ENCODE data around the gene SGCE.

Gene SGCE

GRCh38 chr7:94602181-94602580, 53.8 kb downstream of the SGCE start:
- Histone ChIP-seq H3K27ac (no peak overlapping the region), H3K27me3 (ENCODE audit: insufficient read depth, low read depth, severe bottlenecking) (no peaks in the 10 kb centered on the region), H3K36me3 (peaks cover 14% of the 10 kb centered on the region), H3K4me3 (ENCODE audit: low read depth, low read length) (no peak overlapping the region), H3K9me3 (ENCODE audit: severe bottlenecking) (no peaks in the 10 kb centered on the region)
- TF ChIP-seq, protein P1, sequence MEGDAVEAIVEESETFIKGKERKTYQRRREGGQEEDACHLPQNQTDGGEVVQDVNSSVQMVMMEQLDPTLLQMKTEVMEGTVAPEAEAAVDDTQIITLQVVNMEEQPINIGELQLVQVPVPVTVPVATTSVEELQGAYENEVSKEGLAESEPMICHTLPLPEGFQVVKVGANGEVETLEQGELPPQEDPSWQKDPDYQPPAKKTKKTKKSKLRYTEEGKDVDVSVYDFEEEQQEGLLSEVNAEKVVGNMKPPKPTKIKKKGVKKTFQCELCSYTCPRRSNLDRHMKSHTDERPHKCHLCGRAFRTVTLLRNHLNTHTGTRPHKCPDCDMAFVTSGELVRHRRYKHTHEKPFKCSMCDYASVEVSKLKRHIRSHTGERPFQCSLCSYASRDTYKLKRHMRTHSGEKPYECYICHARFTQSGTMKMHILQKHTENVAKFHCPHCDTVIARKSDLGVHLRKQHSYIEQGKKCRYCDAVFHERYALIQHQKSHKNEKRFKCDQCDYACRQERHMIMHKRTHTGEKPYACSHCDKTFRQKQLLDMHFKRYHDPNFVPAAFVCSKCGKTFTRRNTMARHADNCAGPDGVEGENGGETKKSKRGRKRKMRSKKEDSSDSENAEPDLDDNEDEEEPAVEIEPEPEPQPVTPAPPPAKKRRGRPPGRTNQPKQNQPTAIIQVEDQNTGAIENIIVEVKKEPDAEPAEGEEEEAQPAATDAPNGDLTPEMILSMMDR (IDR thresholded peaks at IDR 0.05; ENCODE audit: low read depth, low read length) = no peak
- DNase-seq = no peak

DNA sequence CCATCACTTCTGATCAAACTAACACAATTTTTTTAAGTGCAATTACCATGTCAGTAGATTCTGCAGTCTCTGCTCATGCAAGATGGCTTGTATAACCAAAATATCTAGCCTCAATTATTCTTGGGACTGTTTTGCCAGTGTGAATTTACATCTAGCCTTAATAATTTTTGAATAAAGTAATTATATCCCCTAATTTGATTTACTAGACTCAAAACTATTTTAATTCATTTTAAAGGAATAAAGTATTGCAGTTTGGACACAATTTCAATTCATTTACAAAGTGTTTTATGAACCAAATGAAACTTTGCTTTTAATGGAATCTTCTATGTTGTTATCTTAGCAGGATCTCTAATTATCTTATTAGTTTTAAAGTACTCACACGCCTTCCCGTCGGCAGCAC, 55.7 kb downstream of the SGCE start:
- H3K4me3 ChIP-seq (ENCODE audit: low read depth, low read length) = no peak overlapping the region
- no peak for DNase-seq
- no peak overlapping the region for H3K27ac ChIP-seq
- H3K9me3 ChIP-seq (ENCODE audit: severe bottlenecking) = no peaks in the 10 kb centered on the region
- no peaks in the 10 kb centered on the region for H3K27me3 ChIP-seq (ENCODE audit: insufficient read depth, low read depth, severe bottlenecking)
- peaks cover 16% of the 10 kb centered on the region for H3K36me3 ChIP-seq
- TF ChIP-seq, protein P1 (IDR thresholded peaks at IDR 0.05; ENCODE audit: low read depth, low read length) = no peak

DNA sequence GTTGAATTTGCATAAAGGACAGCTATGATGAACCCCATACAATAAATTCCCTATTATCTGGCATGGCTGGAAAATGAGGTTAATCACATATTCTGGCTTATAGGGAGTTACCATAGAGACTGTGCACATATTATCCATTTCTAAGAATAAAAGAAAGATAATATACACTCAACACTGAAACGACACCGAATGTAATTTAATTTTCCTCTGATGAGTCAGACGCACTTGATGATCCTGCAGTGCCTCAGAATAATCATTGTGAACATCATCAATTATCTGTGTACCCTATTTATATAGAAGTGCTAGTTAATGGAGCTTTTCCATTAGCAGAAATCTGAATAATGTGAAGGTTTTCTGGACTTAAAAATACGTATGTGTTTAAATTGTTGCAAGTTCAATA, 60.2 kb downstream of the SGCE start:
- Histone ChIP-seq H3K36me3 (peaks cover 21% of the 10 kb centered on the region), H3K9me3 (ENCODE audit: severe bottlenecking) (no peaks in the 10 kb centered on the region), H3K27me3 (ENCODE audit: insufficient read depth, low read depth, severe bottlenecking) (no peaks in the 10 kb centered on the region), H3K4me3 (ENCODE audit: low read depth, low read length) (no peak overlapping the region), H3K27ac (no peak overlapping the region)
- TF ChIP-seq, protein P1 (IDR thresholded peaks at IDR 0.05; ENCODE audit: low read depth, low read length) = no peak
- no peak for DNase-seq

DNA sequence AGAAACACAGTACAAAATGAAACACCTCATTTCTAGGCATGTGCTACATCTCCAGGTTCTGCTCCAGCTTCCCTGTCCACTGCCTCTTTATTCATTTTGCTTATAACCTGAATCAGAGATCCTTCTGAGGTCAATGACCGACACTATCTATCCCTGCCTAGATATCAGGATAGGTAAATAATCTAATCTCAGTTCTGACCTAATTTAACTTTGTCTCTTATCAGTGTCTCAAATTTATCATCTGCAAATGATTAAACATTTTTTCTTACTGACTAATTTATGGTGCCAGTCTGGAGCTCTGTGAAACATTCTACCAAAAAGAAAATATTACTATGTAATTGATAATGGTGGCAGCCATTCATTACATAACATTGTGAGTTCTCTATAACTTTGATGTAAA, 61.1 kb downstream of the SGCE start:
- no peaks in the 10 kb centered on the region for H3K27me3 ChIP-seq (ENCODE audit: insufficient read depth, low read depth, severe bottlenecking)
- H3K27ac ChIP-seq = no peak overlapping the region
- H3K4me3 ChIP-seq (ENCODE audit: low read depth, low read length) = no peak overlapping the region
- no peaks in the 10 kb centered on the region for H3K9me3 ChIP-seq (ENCODE audit: severe bottlenecking)
- peaks cover 15% of the 10 kb centered on the region for H3K36me3 ChIP-seq
- DNase-seq = no peak
- TF ChIP-seq, protein P1 (IDR thresholded peaks at IDR 0.05; ENCODE audit: low read depth, low read length) = no peak

DNA sequence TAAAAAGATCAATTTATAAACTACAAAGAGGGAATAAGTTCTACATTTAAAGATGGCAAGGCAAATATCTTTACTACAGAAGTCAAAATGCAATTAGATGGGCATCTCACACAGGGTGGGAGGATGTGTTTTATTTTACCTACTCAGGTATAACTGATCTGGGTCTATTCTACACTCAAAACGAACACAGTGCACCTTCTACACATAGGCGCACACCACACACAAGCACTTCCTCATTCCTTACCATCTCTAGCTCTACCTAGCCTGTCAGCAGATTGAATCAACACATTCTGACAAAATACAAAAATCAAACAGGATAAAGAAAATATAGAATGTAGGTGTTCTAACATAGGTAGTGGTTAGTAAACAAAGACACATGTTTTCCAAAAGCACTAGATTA, 64.8 kb downstream of the SGCE start:
- Histone ChIP-seq H3K36me3 (peaks cover 13% of the 10 kb centered on the region), H3K9me3 (ENCODE audit: severe bottlenecking) (no peaks in the 10 kb centered on the region), H3K27ac (no peak overlapping the region), H3K27me3 (ENCODE audit: insufficient read depth, low read depth, severe bottlenecking) (no peaks in the 10 kb centered on the region), H3K4me3 (ENCODE audit: low read depth, low read length) (no peak overlapping the region)
- TF ChIP-seq, protein P1 (IDR thresholded peaks at IDR 0.05; ENCODE audit: low read depth, low read length) = no peak
- no peak for DNase-seq

- Histone ChIP-seq H3K9me3 (ENCODE audit: severe bottlenecking) (no peaks in the 10 kb centered on the region), H3K27ac (no peak overlapping the region), H3K27me3 (ENCODE audit: insufficient read depth, low read depth, severe bottlenecking) (no peaks in the 10 kb centered on the region), H3K36me3 (peaks cover 13% of the 10 kb centered on the region), H3K4me3 (ENCODE audit: low read depth, low read length) (no peak overlapping the region)
- TF ChIP-seq, protein P1 (IDR thresholded peaks at IDR 0.05; ENCODE audit: low read depth, low read length) = no peak
- DNase-seq = no peak
Measured at GRCh38 chr7:94590526-94591162, 65.3 kb downstream of the SGCE start.
